DND-41 (cell line): ENCODE data around the gene HOXC11.

Experiments used
- CTCF ChIP-seq: IDR thresholded peaks from 2 replicates; pipeline ENCODE4 v1.5.1; 2012; ENCODE audit warnings: borderline replicate concordance, low read length, moderate library complexity, mild to moderate bottlenecking; ENCODE audit not compliant: poor library complexity, severe bottlenecking; ENCODE audit errors: extremely low read depth
- EZH2 ChIP-seq: IDR thresholded peaks from 3 replicates; pipeline ENCODE4 v1.6.1; 2012; ENCODE audit warnings: borderline replicate concordance, low read depth, mild to moderate bottlenecking, moderate library complexity, low read length, inconsistent platforms; ENCODE audit not compliant: severe bottlenecking

GRCh38 chr12:53972722-53973235 is at the start of gene HOXC11:
- TF ChIP-seq CTCF: no peak
- TF ChIP-seq EZH2: no peak
